KOPT-K1 (cell line): ENCODE measurements around the gene MAST4.

Experiments used
- H3K27ac ChIP-seq: fragments of 200-600 bp; sonication (generic); 2 replicates; pipeline ENCODE4 v1.5.1; 2016; ENCODE audit warnings: antibody characterized with exemption, mild to moderate bottlenecking, low read depth, low read length; ENCODE audit not compliant: poor library complexity, severe bottlenecking
- H3K36me3 ChIP-seq: fragments of 200-600 bp; sonication (generic); 2 replicates; pipeline ENCODE4 v1.5.1; 2017; ENCODE audit warnings: antibody characterized with exemption, mild to moderate bottlenecking, low read length, moderate library complexity; ENCODE audit not compliant: insufficient read depth
- H3K9me3 ChIP-seq: fragments of 200-600 bp; sonication (generic); 2 replicates; pipeline ENCODE4 v1.5.1; 2017; ENCODE audit warnings: antibody characterized with exemption, low read length, mild to moderate bottlenecking; ENCODE audit not compliant: insufficient read depth, poor library complexity, severe bottlenecking

MAST4 gene

DNA sequence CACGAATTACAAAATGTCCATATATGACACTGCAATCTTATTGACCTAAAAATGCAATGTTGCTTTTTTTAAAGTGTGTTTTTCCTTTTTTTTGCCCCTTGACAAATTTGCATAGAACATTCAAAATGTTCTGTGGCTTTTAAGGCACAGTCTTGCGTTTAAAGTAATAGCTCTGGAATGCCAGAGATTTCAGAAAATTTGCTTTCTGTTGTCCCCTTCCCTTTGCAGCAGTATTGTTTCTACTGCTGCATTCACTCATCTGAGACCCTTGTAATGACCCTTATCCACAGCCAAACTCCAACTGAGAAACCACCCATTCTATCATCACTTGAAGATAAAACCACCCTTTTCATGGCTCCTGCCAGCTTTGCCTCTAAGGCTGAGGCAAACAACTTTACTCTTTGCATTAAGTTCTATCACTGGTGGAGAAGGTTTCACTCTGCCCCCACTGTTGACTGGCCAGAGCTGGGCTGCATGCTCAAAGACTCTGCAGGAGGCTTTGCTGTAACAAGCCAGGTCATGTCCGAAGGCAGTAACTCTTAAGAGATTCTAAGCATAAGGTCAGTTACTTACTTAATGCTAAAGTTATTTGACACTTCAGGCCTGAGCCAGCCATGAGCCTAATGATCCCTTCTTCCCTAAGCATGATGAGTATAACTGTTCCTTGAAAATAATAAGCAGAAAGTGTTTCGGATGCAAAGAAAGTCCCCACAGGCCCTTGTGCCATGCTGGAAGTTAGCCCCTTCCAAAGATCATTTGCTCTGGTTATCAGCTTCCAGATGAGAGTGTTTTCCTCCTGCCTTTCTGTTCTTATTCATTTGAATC lies 498.5 kb downstream of the MAST4 start:
- no peaks in the 10 kb centered on the region for H3K36me3 ChIP-seq
- H3K9me3 ChIP-seq, result no peaks in the 10 kb centered on the region
- H3K27ac ChIP-seq, result no peak overlapping the region

DNA sequence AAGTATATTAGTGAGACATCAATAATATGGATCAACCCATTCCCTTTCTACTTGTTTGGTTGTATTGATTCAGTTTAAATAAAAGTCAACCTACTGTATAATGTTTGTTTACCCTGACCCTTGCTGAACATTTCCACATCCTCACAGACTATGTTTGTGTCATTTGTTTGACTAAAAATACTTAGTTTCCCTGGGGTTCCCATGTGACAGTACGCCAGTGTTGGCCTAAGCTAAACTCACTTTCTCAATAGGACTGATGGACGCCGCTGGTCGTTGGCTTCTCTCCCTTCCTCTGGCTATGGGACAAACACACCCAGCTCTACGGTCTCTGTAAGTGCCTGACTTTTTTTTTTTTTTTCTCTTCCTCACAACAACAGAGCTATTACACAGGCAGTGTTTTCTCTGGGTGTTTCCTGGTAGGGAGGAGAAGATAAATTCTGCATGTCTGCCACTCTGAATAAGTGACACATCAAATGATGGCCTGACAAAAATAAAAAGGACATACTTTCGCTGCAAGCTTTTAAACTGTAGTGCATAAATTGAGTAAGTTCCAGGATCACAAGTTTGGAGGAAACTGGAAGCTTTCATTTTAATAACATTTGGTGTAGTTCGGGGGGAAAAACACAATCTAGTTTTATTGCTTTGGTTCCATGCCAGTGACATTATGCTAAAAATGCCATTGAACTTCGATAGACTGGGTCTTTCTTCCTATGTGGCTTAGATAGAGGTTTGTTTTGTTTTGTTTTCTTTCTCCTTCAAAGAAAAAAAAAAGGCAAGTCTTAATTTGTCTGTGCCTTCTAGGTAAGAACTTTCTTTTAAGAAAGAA lies 499.4 kb downstream of the MAST4 start:
- Histone ChIP-seq H3K9me3 (no peaks in the 10 kb centered on the region), H3K36me3 (no peaks in the 10 kb centered on the region), H3K27ac (no peak overlapping the region)

DNA sequence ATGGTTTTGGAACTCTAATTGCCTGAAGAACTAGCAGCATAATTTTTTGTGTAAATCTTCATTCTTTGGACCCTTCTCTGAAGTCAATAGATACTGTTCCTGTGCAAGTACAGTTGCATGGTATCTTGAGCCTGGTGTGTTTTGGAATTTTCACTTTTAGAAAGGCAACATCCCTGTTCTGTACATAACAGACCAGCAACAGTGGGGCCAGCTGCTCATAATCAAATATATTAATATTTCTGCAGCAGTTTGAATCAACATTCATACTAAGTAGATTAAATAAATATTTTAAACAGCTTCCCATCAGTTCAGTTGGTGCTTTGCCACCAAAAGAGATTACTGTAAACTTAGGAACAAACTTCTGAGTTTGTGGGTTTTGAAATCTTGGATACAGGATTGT lies 502.5 kb downstream of the MAST4 start:
- H3K9me3 ChIP-seq, result no peaks in the 10 kb centered on the region
- no peak overlapping the region for H3K27ac ChIP-seq
- 0 out of 2 replicates have a peak, but pooled peaks cover 6% of the 10 kb centered on the region for H3K36me3 ChIP-seq

DNA sequence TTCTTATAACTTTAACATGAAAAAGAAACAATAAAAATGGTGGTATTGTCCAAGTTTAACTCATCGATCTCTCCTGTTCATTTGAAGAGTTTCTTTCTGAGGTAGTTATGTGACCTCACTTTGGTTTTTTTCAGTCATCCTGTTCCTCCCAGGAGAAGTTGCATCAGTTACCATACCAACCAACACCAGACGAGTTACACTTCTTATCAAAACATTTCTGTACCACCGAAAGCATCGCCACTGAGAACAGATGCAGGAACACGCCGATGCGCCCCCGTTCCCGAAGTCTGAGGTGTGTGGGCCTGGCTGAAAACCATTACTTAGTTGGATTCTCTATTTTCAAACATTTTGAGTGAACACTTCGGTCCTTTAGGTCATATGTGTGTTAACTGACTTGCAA lies 504.1 kb downstream of the MAST4 start:
- H3K9me3 ChIP-seq, result no peaks in the 10 kb centered on the region
- H3K36me3 ChIP-seq, result 0 out of 2 replicates have a peak, but pooled peaks cover 6% of the 10 kb centered on the region
- H3K27ac ChIP-seq, result no peak overlapping the region

DNA sequence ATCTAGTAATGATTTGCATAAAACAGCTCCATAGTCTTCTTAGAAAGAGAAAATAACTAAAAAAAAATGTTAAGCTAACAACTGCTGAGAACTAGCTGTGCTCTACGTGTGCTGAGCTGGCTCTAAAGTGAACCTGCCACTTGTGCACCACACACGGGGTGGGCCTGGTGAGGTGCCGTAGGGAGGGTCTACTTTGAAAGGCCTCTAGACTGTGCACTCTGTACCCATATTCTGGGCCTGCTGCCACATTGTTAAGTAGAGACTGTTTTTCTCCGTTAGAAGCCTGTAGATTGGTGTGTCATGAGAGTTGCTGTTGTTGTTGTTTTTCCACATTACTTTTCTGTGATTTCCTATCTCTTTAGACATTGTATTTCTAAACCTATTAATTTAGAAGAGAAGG lies 506.5 kb downstream of the MAST4 start:
- no peak overlapping the region for H3K27ac ChIP-seq
- no peaks in the 10 kb centered on the region for H3K9me3 ChIP-seq
- 0 out of 2 replicates have a peak, but pooled peaks cover 9% of the 10 kb centered on the region for H3K36me3 ChIP-seq

DNA sequence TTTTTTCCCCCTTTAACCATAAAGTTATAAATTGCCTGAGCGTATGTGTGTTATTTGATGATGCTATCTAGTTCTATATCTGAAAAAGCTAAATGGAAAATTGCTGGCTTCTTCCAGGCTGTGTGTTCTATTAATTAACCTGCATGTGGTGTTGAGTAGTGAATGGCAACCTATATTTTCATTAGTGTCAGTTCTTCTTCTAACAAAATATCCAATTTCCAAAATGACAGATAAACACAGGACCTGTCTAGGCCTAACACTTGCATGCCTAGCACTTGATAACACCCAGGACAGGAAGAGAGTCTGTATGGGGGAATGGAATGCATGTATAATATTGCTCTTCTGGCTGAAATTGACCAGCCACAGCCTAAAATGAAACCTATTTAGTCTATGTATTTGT lies 508.7 kb downstream of the MAST4 start:
- no peak overlapping the region for H3K27ac ChIP-seq
- H3K36me3 ChIP-seq, result 0 out of 2 replicates have a peak, but pooled peaks cover 9% of the 10 kb centered on the region
- no peaks in the 10 kb centered on the region for H3K9me3 ChIP-seq

DNA sequence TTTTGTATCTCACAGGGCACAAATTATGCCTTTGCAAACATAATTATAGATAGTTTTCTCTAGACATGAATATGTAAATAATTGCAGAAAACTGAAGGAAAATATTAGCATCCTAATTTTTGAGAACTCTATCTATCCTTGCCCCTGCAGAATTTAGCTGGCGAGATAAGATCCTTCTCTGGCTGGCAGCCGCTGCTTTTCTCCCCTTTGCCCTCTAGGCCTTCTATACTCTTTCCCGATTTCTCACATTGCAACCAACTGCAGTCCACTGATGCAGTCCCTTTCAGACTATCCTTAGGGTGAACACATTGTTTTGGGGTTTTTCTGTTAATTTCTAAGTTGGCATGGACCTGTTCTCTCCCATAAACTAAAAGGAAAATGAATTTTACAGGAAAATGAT lies 509.1 kb downstream of the MAST4 start:
- 0 out of 2 replicates have a peak, but pooled peaks cover 11% of the 10 kb centered on the region for H3K36me3 ChIP-seq
- H3K9me3 ChIP-seq, result no peaks in the 10 kb centered on the region
- H3K27ac ChIP-seq, result no peak overlapping the region

DNA sequence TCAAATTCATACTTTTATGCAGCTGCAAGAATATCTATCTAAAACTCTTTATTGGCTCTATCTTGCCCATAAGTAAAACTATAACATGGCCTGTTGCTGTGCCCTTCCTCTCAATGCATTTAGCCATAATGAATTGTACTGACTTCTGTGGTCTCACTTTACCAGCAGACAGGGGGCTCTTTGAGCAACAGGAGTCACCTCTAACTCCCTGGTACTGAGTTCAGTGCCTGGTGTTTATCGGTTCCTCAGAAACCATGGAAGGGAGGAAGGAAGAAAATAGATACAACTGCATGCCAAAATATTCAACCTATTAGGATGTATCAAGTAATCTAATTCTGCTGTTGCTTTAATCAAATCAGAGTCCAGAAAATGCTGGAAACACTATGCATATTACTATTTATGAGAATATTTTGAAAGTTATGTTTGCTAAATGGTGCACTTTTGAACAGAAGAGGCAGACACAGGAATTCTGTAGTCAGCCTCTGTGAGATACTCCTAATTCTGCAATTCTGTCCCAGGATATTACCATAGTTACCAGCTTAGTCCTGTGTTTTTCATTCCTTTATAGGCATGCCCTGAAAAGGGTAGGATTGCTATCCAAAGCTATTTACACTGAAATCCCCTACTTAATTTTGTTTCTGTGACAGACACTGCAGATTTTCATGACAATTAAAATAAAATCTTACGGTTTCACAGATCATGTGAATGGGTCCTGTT lies 510.6 kb downstream of the MAST4 start:
- Histone ChIP-seq H3K36me3 (0 out of 2 replicates have a peak, but pooled peaks cover 7% of the 10 kb centered on the region), H3K27ac (no peak overlapping the region)

DNA sequence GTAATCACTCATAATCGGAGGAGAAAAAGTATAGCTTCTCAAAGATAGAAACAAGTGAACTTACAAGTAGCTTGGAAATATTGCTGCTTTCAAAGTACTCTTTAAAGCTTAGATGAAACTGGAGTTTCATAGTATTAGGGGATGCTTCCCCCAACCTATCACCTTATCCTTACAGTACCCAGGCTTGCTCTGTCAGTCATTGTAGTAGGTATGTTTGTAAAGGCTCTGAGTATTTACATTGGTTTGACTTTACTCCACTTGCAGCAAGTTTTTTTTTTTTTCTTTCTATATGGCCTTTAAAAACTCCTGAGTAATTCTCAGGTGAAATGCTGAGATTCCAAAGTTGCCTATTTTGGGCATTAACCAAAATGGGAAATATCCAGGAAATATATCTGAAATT lies 515.6 kb downstream of the MAST4 start:
- Histone ChIP-seq H3K36me3 (0 out of 2 replicates have a peak, but pooled peaks cover 10% of the 10 kb centered on the region), H3K9me3 (no peaks in the 10 kb centered on the region), H3K27ac (no peak overlapping the region)

More for the DNA sequence above, 510.6 kb downstream of the MAST4 start:
- H3K9me3 ChIP-seq, result no peaks in the 10 kb centered on the region

DNA sequence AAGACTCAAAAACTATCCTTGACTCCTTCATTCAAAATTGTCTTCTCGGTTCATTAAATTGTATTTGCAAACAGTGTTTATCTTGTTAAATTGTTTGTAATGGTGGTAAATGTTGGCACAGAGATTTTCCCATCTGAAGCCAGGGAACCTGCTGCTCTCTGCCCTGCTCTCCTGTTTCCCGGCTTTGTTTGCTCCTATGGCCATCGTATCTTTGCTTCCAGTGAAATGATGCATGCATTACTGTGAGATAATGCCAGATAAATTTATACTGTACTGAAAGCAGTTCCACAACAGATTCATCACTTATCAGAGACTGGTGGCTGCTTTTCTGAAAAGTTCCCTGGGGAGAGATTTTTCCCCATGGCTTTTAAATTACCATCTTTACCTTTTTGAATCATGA lies 519.1 kb downstream of the MAST4 start:
- Histone ChIP-seq H3K9me3 (no peaks in the 10 kb centered on the region), H3K36me3 (0 out of 2 replicates have a peak, but pooled peaks cover 7% of the 10 kb centered on the region), H3K27ac (no peak overlapping the region)

DNA sequence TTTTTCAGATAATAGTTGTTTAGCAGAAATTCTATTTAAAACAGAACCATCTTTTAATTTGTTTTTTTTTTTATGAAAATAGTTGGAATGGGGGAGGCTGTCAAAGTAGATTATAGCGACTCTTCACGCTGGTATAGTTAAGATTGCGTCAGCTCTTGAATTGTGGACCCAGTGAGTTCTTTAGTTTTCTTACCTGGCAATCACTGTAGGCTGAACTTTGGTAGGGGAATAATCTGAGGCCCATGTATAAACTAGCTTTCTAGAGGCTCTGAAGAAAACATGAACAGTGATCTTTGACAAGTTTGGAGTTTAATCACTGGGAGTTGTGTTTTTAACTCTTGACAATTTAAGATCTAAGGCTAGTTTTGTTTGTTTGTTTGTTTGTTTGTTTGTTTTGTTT lies 519.6 kb downstream of the MAST4 start:
- Histone ChIP-seq H3K27ac (no peak overlapping the region), H3K9me3 (no peaks in the 10 kb centered on the region)

DNA sequence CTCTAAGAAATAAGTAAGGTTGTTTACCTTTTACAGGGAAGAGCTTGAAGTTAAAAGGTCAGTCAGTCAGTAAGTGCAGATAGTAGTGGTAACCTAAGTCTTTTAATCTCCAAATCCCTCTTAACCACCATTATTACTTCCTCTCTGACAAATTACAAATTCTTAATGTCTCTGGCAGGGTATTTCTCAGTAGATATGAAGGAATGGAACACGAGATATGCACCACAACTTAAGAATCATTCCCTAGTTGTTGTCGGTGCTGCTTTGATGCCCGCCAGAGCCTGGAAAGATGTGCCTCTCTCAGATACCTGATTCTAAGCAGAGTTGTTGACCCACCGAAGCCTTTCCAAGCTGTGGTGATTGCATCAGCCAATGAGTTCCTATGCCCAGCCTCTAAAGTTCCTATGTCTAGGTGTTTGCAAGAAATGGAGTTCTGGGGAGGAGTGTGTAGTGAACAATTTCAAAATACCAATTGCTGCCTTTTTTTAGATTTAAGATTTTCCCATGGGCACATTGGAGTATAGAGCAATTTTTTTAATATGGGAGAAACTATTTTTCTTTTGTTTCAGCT lies 521.9 kb downstream of the MAST4 start:
- no peak overlapping the region for H3K27ac ChIP-seq
- H3K36me3 ChIP-seq, result no peaks in the 10 kb centered on the region

More for the DNA sequence above, 519.6 kb downstream of the MAST4 start:
- 0 out of 2 replicates have a peak, but pooled peaks cover 6% of the 10 kb centered on the region for H3K36me3 ChIP-seq

DNA sequence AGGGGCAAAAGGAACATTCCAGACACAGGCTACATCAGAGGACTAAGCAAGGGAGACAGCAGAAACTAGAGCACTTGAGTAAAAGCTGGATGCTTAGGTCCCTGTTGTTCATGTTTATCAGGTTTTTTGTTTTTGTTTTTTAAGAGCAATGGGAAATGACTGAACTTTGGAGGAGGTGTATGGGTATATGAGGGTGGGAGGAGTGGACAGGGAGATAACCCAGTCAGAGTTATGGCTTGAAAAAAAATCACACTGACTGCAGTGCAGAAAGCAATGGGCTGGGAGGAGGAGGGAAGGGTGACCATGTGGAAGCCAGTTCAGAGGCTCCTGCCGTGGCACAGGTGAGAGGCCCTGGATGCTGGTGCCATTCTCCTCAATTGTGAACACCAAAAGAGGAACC lies 522.8 kb downstream of the MAST4 start:
- H3K36me3 ChIP-seq, result no peaks in the 10 kb centered on the region
- no peak overlapping the region for H3K27ac ChIP-seq
- no peaks in the 10 kb centered on the region for H3K9me3 ChIP-seq

More for the DNA sequence above, 521.9 kb downstream of the MAST4 start:
- H3K9me3 ChIP-seq, result no peaks in the 10 kb centered on the region

DNA sequence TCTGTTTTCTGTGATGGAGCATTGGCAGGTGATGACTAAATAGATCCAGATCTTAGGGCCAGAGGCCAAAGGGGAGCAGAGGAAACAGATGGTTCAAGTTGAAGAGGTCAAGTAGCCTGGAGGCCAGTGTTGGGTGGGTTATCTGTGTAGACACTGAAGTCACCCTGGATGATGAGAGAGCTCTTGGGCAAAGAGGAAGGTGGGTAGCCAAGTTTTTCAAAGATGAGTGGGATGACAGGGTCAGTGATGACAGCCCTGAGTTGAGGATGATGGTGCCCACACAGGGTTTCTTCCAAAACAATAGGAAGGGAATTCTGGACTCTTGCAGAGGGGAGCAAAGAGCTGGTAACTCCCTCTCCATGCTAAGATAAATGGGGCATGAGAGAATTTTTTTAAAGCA lies 523.8 kb downstream of the MAST4 start:
- Histone ChIP-seq H3K27ac (no peak overlapping the region), H3K9me3 (no peaks in the 10 kb centered on the region), H3K36me3 (no peaks in the 10 kb centered on the region)
